Stimulated activated CD8-positive, alpha-beta memory T cell treated with anti-CD3 and anti-CD28 coated beads, Interleukin-4, amount 100 ng/mL, for 1 hour (primary cell): ENCODE measurements around the gene GVQW3.

Experiments
- DNase-seq, 2 donors: peaks; one replicate each; pipeline ENCODE4 v3.0.0-alpha.2; 2020; ENCODE audit warnings: low read depth in 2 of 2, low spot score in 1 of 2

The GVQW3 gene

GRCh38 chr11:76444384-76445120 lies 63.4 kb downstream of the GVQW3 start, which contains the start of gene EMSY:
TSS of gene EMSY (plus strand) at chr11:76445018. CDS start at chr11:76446939, 1,921 bp downstream.
- peak; percentile 71 to 80 for DNase-seq

DNA sequence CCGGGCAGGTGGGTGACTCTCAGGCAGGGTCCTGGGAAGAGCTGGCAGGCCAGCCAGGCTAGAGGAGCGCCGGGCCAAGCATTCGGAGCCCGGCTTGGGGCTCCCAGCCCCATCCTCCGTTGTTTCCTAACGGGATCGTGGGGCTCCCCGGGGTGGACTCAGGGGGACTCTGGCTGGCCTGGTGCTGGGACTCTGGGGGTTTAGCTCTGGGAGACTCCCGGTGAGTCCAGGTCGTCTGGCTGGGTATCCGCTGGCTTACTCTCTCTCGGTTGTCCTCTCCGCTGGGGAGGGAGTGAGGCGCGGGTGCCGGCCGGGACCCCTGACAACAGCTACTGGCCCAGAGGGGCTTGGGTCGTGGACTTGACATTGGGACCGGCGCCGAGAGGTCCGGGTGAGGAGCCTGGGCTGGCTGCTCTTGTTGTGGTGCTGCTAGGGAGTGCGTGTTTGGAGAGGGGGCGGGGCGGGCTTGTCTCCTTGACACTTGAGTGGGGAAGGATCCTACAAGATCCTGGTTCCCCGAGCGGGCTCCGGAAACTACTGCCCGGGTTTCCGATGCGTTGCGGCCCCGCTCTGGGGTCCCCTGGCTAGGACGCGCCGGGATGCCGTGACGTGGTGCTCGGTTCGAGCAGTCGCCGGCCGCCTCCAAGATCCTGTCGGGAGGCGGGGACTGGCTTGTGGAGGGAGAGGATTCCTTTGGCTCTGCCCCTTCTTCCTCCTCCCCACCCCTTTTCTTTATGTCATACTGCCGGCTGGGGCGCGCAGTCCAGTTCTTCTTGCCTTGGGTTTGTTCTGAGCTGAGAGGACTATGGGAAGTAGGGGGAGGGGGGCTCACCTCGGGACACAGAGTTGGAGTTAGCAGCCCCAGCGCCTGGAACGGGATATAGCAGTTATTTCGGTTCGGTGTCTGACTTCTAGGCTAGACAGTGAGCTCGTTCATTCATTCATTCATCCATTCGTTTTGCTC lies 64.3 kb downstream of the GVQW3 start:
- DNase-seq, result peak in 1 of 2 donors; percentile 9

GRCh38 chr11:76448506-76448905 lies 67.4 kb downstream of the GVQW3 start:
- no peak for DNase-seq

DNA sequence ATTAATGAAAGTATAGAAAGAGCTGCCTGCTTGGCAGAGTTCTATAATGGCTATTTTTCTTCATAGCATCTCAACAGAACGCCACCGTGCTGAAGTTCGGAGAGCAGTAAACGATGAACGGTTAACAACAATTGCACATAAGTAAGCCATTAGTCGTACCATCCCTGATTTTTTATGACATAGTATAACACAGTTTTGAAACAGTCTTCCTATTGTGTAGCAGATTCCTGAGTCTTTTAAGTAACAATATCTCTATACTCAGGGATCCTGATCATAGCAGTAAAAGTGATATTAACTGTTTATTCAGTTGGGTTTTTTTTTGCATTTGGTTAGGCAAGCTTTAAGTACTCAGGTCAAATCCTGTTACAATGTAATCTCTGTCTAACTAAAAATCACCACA lies 72.1 kb downstream of the GVQW3 start:
- no peak for DNase-seq

DNA sequence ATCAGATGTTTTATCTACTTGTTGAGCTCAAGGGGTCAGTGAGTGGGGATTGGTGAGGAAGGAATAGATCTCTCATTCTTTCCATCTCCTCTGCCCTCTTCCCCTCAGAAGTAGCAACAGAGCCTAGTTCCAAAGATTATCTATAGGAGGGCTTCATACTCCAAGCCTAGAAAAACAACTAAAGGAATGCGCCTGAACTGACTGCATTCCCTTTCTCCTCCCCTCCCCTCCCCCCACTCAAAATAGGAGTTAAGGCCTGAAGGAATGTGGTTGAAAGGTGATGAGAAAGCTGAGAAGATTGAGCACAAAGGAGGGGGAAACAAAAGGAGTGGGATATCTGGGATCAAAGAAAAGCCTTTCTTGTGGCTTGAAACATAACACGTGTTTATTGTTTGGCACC lies 74.2 kb downstream of the GVQW3 start:
- no peak for DNase-seq

- no peak for DNase-seq
These were observed 74.8 kb downstream of the GVQW3 start for GRCh38 chr11:76455931-76456330.

- no peak for DNase-seq
These were observed 75.4 kb downstream of the GVQW3 start for GRCh38 chr11:76456571-76456970.
